HG03558 (cell line): ENCODE results near the gene PSG2.
"Not testable (repeated sequence)": the region's sequence is repeated elsewhere in the genome, so short reads cannot be mapped to it uniquely, and the experiment has no call there.

Source experiments
- ATAC-seq: cut with Tn5 transposase; IDR thresholded peaks from one replicate; pipeline ENCODE4 v1.9.1; 2021; ENCODE audit warnings: moderate number of reproducible peaks; ENCODE audit not compliant: unreplicated experiment; ENCODE audit errors: extremely low read depth

PSG2 gene

GRCh38 chr19:43083721-43084120 is 1.2 kb upstream of the PSG2 start:
- not testable (repeated sequence) for ATAC-seq

- no peak for ATAC-seq
Observed at GRCh38 chr19:43078311-43078710, 4.2 kb downstream of the PSG2 start.

- not testable (repeated sequence) for ATAC-seq
Observed at GRCh38 chr19:43077881-43078280, 4.6 kb downstream of the PSG2 start.

- not testable (repeated sequence) for ATAC-seq
Observed at GRCh38 chr19:43062418-43062817, 20.1 kb downstream of the PSG2 start.

- ATAC-seq, result not testable (repeated sequence)
Observed at GRCh38 chr19:43061326-43061725, 21.2 kb downstream of the PSG2 start.

GRCh38 chr19:43060254-43060653 is 22.2 kb downstream of the PSG2 start:
- not testable (repeated sequence) for ATAC-seq

GRCh38 chr19:43059482-43059881 is 23.0 kb downstream of the PSG2 start:
- not testable (repeated sequence) for ATAC-seq

- not testable (repeated sequence) for ATAC-seq
Observed at GRCh38 chr19:43058440-43058839, 24.1 kb downstream of the PSG2 start.

- ATAC-seq, result not testable (repeated sequence)
Observed at GRCh38 chr19:43047966-43048365, 34.5 kb downstream of the PSG2 start.

GRCh38 chr19:43046578-43046977 is 35.9 kb downstream of the PSG2 start:
- ATAC-seq, result not testable (repeated sequence)

- ATAC-seq, result not testable (repeated sequence)
Observed at GRCh38 chr19:43043492-43044180, 38.9 kb downstream of the PSG2 start.

GRCh38 chr19:43031645-43032044 is 50.9 kb downstream of the PSG2 start:
- not testable (repeated sequence) for ATAC-seq

GRCh38 chr19:43028866-43029265 is 53.6 kb downstream of the PSG2 start:
- ATAC-seq, result no peak

- ATAC-seq, result not testable (repeated sequence)
Observed at GRCh38 chr19:43027985-43028384, 54.5 kb downstream of the PSG2 start.

GRCh38 chr19:43027061-43027460 is 55.4 kb downstream of the PSG2 start:
- ATAC-seq, result not testable (repeated sequence)

GRCh38 chr19:43026369-43026768 is 56.1 kb downstream of the PSG2 start, which contains the start of gene PSG11:
PSG11 (minus strand) TSS chr19:43026469; CDS start chr19:43026372, 97 bp downstream.
- ATAC-seq, result not testable (repeated sequence)

GRCh38 chr19:43022098-43022497 is 60.4 kb downstream of the PSG2 start:
- not testable (repeated sequence) for ATAC-seq

GRCh38 chr19:43021629-43022028 is 60.9 kb downstream of the PSG2 start:
- not testable (repeated sequence) for ATAC-seq

GRCh38 chr19:43019588-43019987 is 62.9 kb downstream of the PSG2 start:
- ATAC-seq, result not testable (repeated sequence)
